ENCODE data around the gene TRIB2.

TRIB2 gene

DNA sequence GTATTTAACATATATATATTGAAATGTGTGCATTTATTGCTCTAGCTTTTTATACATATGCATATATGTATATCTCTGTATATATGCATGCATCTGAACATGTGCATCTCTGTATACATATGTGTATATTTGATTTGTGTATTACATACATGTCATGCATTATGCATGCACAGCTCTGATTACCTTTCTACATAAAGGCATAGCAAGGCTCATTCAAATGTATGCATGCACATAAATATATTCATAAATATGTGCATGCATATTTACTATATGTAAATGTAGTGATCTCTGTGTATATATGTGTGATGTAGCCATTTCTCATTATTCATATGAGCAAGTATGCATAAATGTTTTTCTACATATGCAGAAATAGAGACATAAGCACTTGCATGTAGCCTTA, 64.6 kb downstream of the TRIB2 start:
- no peak for DNase-seq

DNA sequence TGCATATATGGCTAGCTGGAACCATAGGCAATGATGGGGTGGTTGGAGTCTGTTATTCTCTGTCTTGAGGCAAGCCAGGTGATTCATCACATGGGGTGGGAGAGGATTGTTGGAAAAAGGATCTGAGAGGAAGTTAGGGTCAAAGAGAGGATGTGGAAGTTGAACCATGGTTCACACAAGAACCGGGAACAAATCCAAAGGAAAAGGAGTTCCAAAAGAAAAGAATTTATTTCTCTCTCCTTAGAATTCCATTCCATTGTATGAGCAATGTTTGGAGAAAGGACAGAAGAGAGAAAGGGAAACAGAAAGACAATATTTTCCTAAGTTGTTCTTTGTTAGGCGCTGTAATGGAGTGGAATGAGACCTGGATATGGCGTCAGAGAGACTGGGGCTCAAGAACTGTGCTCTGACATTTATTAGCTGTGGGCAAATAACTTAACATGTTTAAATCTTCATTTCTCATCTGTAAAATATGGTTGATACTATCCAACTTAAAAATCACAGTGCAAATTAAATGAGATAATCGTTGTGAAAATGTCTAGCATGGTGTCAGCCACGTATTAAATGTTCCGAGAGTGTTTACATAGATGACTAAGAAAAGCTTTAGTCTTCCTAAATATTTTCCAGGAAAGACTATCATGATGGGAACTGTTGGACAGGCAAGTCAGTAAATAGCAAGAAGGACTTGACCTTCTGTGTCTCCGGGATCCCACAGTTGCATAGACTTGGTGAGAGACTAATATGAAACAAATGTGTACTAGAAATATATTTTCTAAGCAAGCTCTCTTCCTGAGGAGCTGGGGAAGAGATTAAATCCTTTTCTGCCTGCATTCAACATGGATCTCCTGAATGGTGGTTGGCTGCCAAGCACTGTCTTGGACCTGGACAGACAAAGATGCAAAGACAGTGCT, 71.4 kb downstream of the TRIB2 start:
- DNase-seq = no peak

DNA sequence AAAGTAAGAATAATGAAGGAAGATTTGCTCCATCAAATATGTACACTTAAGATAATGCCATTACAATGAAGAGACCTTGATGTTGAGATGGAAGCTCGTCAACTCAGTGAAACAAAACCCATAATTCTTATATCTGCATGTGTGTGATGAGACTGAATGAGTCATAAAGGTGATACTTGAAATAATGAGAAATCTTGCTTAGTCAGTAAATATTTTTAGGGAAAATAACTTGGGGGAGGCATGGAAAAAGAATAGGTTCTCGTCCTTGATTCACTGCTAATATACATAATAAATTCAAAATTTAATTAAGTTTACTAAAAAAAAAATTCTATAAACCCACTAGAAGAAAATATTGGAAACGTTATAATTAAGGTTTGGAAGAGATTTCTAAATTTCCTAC, 75.2 kb downstream of the TRIB2 start:
- no peak for DNase-seq
